ENCODE measurements around the gene CALHM5.
A peak's percentile ranks its signal among the peaks of the same experiment; 100 is the strongest.

The CALHM5 gene, protein sequence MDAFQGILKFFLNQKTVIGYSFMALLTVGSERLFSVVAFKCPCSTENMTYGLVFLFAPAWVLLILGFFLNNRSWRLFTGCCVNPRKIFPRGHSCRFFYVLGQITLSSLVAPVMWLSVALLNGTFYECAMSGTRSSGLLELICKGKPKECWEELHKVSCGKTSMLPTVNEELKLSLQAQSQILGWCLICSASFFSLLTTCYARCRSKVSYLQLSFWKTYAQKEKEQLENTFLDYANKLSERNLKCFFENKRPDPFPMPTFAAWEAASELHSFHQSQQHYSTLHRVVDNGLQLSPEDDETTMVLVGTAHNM

DNA sequence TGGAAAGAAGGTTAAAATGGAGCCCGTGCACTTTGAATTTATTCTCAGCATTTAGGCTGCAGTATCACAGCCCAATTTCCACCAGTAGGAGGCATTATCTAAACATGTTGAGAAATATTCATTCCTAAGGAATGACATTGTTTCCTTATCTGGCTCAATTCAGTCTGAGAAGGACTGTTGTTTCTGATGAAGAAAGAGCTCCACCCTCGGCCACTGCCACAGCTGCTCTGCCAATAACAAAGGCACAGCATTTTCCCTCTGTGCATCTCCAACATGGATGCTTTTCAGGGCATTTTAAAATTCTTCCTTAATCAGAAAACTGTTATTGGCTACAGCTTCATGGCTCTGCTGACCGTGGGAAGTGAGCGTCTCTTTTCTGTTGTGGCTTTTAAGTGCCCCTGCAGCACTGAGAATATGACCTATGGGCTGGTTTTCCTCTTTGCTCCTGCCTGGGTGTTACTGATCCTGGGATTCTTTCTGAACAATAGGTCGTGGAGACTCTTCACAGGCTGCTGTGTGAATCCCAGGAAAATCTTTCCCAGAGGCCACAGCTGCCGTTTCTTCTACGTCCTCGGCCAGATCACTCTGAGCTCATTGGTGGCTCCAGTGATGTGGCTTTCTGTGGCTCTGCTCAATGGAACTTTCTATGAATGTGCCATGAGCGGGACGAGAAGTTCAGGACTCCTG is at the start of gene CALHM5:
Gene CALHM5, plus strand, starts transcription at position 216 of the 687 bp plus-strand sequence. Its CDS starts 58 bp downstream, at position 274.
- peak; percentile 90 for DNase-seq (ENCODE audit: low read depth)
- TF ChIP-seq, protein P1, sequence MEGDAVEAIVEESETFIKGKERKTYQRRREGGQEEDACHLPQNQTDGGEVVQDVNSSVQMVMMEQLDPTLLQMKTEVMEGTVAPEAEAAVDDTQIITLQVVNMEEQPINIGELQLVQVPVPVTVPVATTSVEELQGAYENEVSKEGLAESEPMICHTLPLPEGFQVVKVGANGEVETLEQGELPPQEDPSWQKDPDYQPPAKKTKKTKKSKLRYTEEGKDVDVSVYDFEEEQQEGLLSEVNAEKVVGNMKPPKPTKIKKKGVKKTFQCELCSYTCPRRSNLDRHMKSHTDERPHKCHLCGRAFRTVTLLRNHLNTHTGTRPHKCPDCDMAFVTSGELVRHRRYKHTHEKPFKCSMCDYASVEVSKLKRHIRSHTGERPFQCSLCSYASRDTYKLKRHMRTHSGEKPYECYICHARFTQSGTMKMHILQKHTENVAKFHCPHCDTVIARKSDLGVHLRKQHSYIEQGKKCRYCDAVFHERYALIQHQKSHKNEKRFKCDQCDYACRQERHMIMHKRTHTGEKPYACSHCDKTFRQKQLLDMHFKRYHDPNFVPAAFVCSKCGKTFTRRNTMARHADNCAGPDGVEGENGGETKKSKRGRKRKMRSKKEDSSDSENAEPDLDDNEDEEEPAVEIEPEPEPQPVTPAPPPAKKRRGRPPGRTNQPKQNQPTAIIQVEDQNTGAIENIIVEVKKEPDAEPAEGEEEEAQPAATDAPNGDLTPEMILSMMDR (conservative IDR thresholded peaks at IDR 0.05; ENCODE audit: low read length), result peak; percentile 80
- peak within 1 kb of the TSS; percentile 67 for H3K4me3 ChIP-seq (ENCODE audit: low read length)

DNA sequence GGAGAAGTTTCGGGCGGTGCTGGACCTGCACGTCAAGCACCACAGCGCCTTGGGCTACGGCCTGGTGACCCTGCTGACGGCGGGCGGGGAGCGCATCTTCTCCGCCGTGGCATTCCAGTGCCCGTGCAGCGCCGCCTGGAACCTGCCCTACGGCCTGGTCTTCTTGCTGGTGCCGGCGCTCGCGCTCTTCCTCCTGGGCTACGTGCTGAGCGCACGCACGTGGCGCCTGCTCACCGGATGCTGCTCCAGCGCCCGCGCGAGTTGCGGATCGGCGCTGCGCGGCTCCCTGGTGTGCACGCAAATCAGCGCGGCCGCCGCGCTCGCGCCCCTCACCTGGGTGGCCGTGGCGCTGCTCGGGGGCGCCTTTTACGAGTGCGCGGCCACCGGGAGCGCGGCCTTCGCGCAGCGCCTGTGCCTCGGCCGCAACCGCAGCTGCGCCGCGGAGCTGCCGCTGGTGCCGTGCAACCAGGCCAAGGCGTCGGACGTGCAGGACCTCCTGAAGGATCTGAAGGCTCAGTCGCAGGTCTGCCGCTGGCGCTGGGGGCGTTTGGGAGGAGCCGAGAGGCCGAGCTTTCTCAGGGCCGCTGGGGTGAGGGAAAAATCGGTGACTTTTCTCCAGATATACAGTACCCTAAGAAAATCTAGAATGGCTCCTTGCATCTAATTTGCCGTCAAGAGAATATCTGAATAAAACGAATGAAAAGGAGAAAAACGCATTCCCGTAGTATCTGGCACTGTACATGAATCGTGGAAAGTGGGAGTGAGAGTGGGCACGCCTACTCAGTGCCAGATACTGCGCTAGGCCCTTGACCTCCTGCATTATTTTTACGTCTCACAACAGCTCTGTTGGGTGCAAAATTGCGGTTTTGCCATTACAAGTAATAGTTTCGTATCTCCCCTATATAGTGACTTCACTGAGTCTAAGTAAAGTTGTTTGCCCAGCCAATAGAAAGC is 49.2 kb upstream of the CALHM5 start:
- H3K4me3 ChIP-seq (ENCODE audit: low read length), result peak overlapping the region; percentile 51
- peak; percentile 53 for DNase-seq (ENCODE audit: low read depth)
- TF ChIP-seq, protein P1 (conservative IDR thresholded peaks at IDR 0.05; ENCODE audit: low read length), result no peak

DNA sequence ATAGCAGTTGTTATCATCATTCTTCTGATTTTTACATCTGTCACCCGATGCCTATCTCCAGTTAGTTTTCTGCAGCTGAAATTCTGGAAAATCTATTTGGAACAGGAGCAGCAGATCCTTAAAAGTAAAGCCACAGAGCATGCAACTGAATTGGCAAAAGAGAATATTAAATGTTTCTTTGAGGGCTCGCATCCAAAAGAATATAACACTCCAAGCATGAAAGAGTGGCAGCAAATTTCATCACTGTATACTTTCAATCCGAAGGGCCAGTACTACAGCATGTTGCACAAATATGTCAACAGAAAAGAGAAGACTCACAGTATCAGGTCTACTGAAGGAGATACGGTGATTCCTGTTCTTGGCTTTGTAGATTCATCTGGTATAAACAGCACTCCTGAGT is 48.1 kb upstream of the CALHM5 start:
- TF ChIP-seq, protein P1 (conservative IDR thresholded peaks at IDR 0.05; ENCODE audit: low read length), result no peak
- no peak for DNase-seq (ENCODE audit: low read depth)
- H3K4me3 ChIP-seq (ENCODE audit: low read length), result no peak overlapping the region

DNA sequence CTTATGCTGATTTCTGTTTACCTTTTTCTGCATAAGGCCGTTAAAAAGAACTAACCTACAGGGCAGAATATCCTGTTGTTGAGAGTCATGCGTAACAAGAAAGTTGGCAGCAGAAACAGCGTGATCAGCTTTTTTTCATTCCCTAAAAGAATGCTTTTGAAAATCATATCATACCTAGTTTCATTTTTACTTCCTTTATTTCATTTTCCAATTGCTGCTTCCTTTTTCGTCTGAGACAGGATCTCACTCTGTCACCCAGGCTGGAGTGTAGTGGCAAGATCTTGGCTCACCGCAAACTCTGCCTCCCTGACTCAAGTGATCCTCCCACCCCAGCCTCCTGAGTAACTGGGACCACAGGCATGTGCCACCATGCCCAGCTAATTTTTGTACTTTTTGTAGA is 46.2 kb upstream of the CALHM5 start:
- no peak for DNase-seq (ENCODE audit: low read depth)
- H3K4me3 ChIP-seq (ENCODE audit: low read length), result no peak overlapping the region
- TF ChIP-seq, protein P1 (conservative IDR thresholded peaks at IDR 0.05; ENCODE audit: low read length), result no peak

DNA sequence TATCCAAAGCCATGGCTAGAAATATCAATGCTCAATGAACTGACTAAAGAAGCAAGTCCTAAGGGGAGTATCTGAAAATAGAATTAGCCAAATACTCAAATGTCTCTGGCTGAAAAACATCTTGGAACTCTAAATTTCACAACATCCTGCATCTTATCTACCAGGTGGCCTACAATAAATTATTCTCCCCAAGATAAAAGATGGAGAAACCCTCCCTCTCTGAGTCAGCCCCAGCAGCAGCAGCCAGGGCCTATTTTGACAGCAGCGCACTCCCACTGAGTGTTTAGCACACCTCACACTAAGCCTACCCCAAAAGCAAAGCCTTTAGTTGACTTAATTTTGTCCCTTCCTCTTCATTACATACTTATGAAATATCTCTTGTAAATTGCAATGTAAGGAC is 44.3 kb upstream of the CALHM5 start:
- no peak for DNase-seq (ENCODE audit: low read depth)
- H3K4me3 ChIP-seq (ENCODE audit: low read length), result no peak overlapping the region
- TF ChIP-seq, protein P1 (conservative IDR thresholded peaks at IDR 0.05; ENCODE audit: low read length), result no peak

DNA sequence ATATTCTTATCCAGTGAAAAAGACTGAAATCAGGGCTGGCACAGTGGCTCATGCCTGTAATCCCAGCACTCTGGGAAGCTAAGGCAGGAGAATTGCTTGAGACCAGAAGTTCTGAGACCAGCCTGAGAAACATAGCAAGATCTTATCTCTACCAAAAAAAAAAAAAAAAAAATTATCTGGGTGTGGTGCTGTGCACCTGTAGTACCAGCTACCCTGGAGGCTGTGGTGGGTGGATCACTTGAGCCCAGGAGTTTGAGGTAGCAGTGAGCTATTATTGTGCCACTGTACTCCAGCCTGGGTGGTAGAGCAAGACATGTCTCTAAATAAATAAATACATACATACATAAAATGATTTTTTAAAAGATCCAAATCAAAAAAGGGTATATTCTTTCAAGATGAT is 43.9 kb upstream of the CALHM5 start:
- DNase-seq (ENCODE audit: low read depth), result no peak
- TF ChIP-seq, protein P1 (conservative IDR thresholded peaks at IDR 0.05; ENCODE audit: low read length), result no peak
- H3K4me3 ChIP-seq (ENCODE audit: low read length), result no peak overlapping the region

Data from AG10803 (cell line).